Measurements from ENCODE around the gene SHANK2.

Gene SHANK2

GRCh38 chr11:71282581-71283351 is 30.4 kb upstream of the SHANK2 start:
- no peaks in the 10 kb centered on the region for H3K9me3 Mint-ChIP-seq

GRCh38 chr11:71281831-71282230 is 29.5 kb upstream of the SHANK2 start:
- Mint-ChIP-seq H3K4me1 (ENCODE audit: low read depth) (no peaks in the 10 kb centered on the region), H3K27ac (no peak overlapping the region), H3K9me3 (no peaks in the 10 kb centered on the region), H3K36me3 (ENCODE audit: low read depth) (no peaks in the 10 kb centered on the region), H3K27me3 (peaks cover 19% of the 10 kb centered on the region), H3K4me3 (no peak overlapping the region)
- DNase-seq = no peak

More at GRCh38 chr11:71282581-71283351, 30.4 kb upstream of the SHANK2 start:
- Mint-ChIP-seq H3K4me3 (no peak overlapping the region), H3K27ac (no peak overlapping the region), H3K4me1 (ENCODE audit: low read depth) (no peaks in the 10 kb centered on the region), H3K27me3 (peaks cover 13% of the 10 kb centered on the region), H3K36me3 (ENCODE audit: low read depth) (no peaks in the 10 kb centered on the region)
- DNase-seq = no peak

GRCh38 chr11:71281204-71281603 is 28.8 kb upstream of the SHANK2 start:
- H3K4me1 Mint-ChIP-seq (ENCODE audit: low read depth) = no peaks in the 10 kb centered on the region
- no peak overlapping the region for H3K4me3 Mint-ChIP-seq
- no peaks in the 10 kb centered on the region for H3K36me3 Mint-ChIP-seq (ENCODE audit: low read depth)

GRCh38 chr11:71279916-71280645 is 27.7 kb upstream of the SHANK2 start:
- DNase-seq = no peak
- Mint-ChIP-seq H3K9me3 (peaks cover 2% of the 10 kb centered on the region), H3K36me3 (ENCODE audit: low read depth) (no peaks in the 10 kb centered on the region), H3K4me3 (no peak overlapping the region), H3K27me3 (peaks cover 13% of the 10 kb centered on the region), H3K27ac (no peak overlapping the region), H3K4me1 (ENCODE audit: low read depth) (no peaks in the 10 kb centered on the region)

More at GRCh38 chr11:71281204-71281603, 28.8 kb upstream of the SHANK2 start:
- H3K27me3 Mint-ChIP-seq = peaks cover 20% of the 10 kb centered on the region
- no peak overlapping the region for H3K27ac Mint-ChIP-seq
- no peaks in the 10 kb centered on the region for H3K9me3 Mint-ChIP-seq
- no peak for DNase-seq

- Mint-ChIP-seq H3K9me3 (peaks cover 17% of the 10 kb centered on the region), H3K4me1 (ENCODE audit: low read depth) (no peaks in the 10 kb centered on the region), H3K4me3 (no peak overlapping the region), H3K27me3 (peaks cover 22% of the 10 kb centered on the region), H3K36me3 (ENCODE audit: low read depth) (no peaks in the 10 kb centered on the region), H3K27ac (no peak overlapping the region)
- DNase-seq = no peak
Measured at GRCh38 chr11:71272161-71272560, 19.8 kb upstream of the SHANK2 start.

- no peak for DNase-seq
- Mint-ChIP-seq H3K27ac (no peak overlapping the region), H3K27me3 (peaks cover 27% of the 10 kb centered on the region), H3K36me3 (ENCODE audit: low read depth) (no peaks in the 10 kb centered on the region), H3K4me3 (no peak overlapping the region), H3K9me3 (peaks cover 14% of the 10 kb centered on the region), H3K4me1 (ENCODE audit: low read depth) (no peaks in the 10 kb centered on the region)
Measured at GRCh38 chr11:71269603-71270511, 17.5 kb upstream of the SHANK2 start.

- no peak overlapping the region for H3K27ac Mint-ChIP-seq
- peaks cover 24% of the 10 kb centered on the region for H3K27me3 Mint-ChIP-seq
- H3K4me1 Mint-ChIP-seq (ENCODE audit: low read depth) = no peaks in the 10 kb centered on the region
- H3K4me3 Mint-ChIP-seq = no peak overlapping the region
- no peak for DNase-seq
- peaks cover 8% of the 10 kb centered on the region for H3K9me3 Mint-ChIP-seq
- no peaks in the 10 kb centered on the region for H3K36me3 Mint-ChIP-seq (ENCODE audit: low read depth)
Measured at GRCh38 chr11:71268706-71269321, 16.4 kb upstream of the SHANK2 start.

GRCh38 chr11:71267807-71268421 is 15.5 kb upstream of the SHANK2 start:
- Mint-ChIP-seq H3K9me3 (peaks cover under 1% of the 10 kb centered on the region), H3K4me1 (ENCODE audit: low read depth) (no peaks in the 10 kb centered on the region), H3K4me3 (no peak overlapping the region), H3K36me3 (ENCODE audit: low read depth) (no peaks in the 10 kb centered on the region), H3K27me3 (peaks cover 24% of the 10 kb centered on the region), H3K27ac (no peak overlapping the region)
- DNase-seq = no peak

- H3K4me1 Mint-ChIP-seq (ENCODE audit: low read depth) = no peaks in the 10 kb centered on the region
- peaks cover 24% of the 10 kb centered on the region for H3K27me3 Mint-ChIP-seq
- H3K9me3 Mint-ChIP-seq = no peaks in the 10 kb centered on the region
- H3K36me3 Mint-ChIP-seq (ENCODE audit: low read depth) = no peaks in the 10 kb centered on the region
- no peak for DNase-seq
- H3K4me3 Mint-ChIP-seq = no peak overlapping the region
- H3K27ac Mint-ChIP-seq = no peak overlapping the region
Measured at GRCh38 chr11:71266114-71266833, 13.9 kb upstream of the SHANK2 start.

- no peaks in the 10 kb centered on the region for H3K36me3 Mint-ChIP-seq (ENCODE audit: low read depth)
- no peak overlapping the region for H3K4me3 Mint-ChIP-seq
- H3K27ac Mint-ChIP-seq = no peak overlapping the region
- no peaks in the 10 kb centered on the region for H3K4me1 Mint-ChIP-seq (ENCODE audit: low read depth)
- DNase-seq = no peak
- H3K9me3 Mint-ChIP-seq = no peaks in the 10 kb centered on the region
- H3K27me3 Mint-ChIP-seq = peaks cover 24% of the 10 kb centered on the region
Measured at GRCh38 chr11:71265559-71266092, 13.2 kb upstream of the SHANK2 start.

- Mint-ChIP-seq H3K27me3 (peaks cover 22% of the 10 kb centered on the region), H3K4me3 (no peak overlapping the region), H3K9me3 (peaks cover 3% of the 10 kb centered on the region), H3K27ac (no peak overlapping the region), H3K36me3 (ENCODE audit: low read depth) (no peaks in the 10 kb centered on the region), H3K4me1 (ENCODE audit: low read depth) (no peaks in the 10 kb centered on the region)
- no peak for DNase-seq
Measured at GRCh38 chr11:71263386-71263785, 11.0 kb upstream of the SHANK2 start.

- DNase-seq = no peak
- Mint-ChIP-seq H3K27ac (no peak overlapping the region), H3K36me3 (ENCODE audit: low read depth) (no peaks in the 10 kb centered on the region), H3K27me3 (peaks cover 42% of the 10 kb centered on the region), H3K4me3 (no peak overlapping the region), H3K4me1 (ENCODE audit: low read depth) (peaks cover under 1% of the 10 kb centered on the region), H3K9me3 (peaks cover 5% of the 10 kb centered on the region)
Measured at GRCh38 chr11:71255800-71256479, 3.6 kb upstream of the SHANK2 start.

GRCh38 chr11:71255323-71255722 is 2.9 kb upstream of the SHANK2 start:
- Mint-ChIP-seq H3K4me3 (no peak overlapping the region), H3K9me3 (peaks cover 5% of the 10 kb centered on the region), H3K36me3 (ENCODE audit: low read depth) (no peaks in the 10 kb centered on the region), H3K27me3 (peaks cover 48% of the 10 kb centered on the region), H3K4me1 (ENCODE audit: low read depth) (peaks cover 3% of the 10 kb centered on the region), H3K27ac (no peak overlapping the region)
- DNase-seq = no peak
